NCI-H82 (cell line): ENCODE data around the gene TARS3.

Source experiments
- DNase-seq: peaks from one replicate; lab custom pipeline; 2025; lab: John Stamatoyannopoulos, UW

The TARS3 gene

DNA sequence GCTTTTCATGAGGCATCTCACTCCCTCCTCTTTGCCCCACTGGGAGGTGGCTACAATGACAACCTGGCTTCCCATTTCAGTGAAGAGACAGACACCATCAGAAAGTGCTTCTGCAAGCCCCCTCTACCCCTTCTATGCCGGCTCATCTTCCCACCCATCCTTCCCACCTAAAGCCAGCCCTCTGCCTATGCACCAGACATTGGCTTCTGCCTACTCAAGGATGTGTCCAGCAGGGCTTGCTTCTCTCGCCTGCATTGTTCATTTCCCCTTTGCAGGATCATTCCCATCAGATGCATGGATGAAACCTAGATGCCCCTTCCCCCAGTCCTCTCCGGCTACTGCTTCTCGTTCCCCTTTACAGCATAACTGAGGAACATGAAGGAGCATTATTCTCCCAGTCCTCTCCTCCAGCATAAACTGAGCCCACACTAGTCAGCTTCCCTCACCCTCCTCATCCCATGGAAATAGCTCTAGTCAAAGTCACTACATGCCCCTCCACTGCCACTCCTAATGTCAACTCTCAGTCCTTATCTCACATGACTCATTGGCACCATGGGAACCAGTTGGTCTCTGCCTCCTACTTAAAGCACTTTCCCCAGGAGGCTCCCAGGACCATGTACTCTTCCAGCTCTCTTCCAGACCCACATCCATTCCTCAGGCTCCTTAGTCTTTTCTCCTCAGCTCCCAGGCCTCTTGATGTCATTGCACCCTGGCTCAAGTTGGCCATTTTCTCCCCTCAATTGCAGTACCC, 120.0 kb downstream of the TARS3 start:
- DNase-seq: no peak
